ENCODE data around the gene P2RY2.

The P2RY2 gene

GRCh38 chr11:73218106-73218829, at the start of gene P2RY2:
Gene P2RY2, plus strand, starts transcription at chr11:73218281. Its CDS starts 15,879 bp downstream, at chr11:73234160.
- peak in 35 of 42 donors; percentile 12 to 65 (median 39) for DNase-seq
- intact Hi-C loops (cut with DNase I) = no loop called here

- intact Hi-C loops (cut with DNase I) = no loop called here
- no peak for DNase-seq
Measured at GRCh38 chr11:73168925-73169579, 49.0 kb upstream of the P2RY2 start.

DNA sequence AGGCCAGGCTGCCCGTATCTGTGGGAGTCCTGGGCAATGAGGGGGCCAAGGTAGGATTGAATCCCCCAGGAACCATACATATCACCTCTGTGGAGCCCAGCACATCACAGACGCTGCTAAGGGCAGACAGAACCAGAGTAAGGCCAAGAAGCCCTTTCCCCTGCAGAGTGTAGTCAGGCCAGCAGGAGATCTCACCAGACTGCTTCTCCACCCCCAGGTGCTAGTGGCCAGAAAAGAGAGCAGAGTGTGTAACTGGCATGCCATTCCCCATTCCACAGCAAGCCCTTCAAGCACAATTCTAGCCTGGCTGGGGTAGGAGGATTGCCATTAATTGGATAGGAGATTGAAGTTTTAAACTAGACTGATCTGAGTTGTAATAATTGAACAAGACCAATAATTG, 47.9 kb upstream of the P2RY2 start:
- intact Hi-C loops (cut with DNase I) = no loop called here

GRCh38 chr11:73171436-73172161, 46.5 kb upstream of the P2RY2 start:
- intact Hi-C loops (cut with DNase I) = no loop called here

More for the DNA sequence above, 47.9 kb upstream of the P2RY2 start:
- no peak for DNase-seq

DNA sequence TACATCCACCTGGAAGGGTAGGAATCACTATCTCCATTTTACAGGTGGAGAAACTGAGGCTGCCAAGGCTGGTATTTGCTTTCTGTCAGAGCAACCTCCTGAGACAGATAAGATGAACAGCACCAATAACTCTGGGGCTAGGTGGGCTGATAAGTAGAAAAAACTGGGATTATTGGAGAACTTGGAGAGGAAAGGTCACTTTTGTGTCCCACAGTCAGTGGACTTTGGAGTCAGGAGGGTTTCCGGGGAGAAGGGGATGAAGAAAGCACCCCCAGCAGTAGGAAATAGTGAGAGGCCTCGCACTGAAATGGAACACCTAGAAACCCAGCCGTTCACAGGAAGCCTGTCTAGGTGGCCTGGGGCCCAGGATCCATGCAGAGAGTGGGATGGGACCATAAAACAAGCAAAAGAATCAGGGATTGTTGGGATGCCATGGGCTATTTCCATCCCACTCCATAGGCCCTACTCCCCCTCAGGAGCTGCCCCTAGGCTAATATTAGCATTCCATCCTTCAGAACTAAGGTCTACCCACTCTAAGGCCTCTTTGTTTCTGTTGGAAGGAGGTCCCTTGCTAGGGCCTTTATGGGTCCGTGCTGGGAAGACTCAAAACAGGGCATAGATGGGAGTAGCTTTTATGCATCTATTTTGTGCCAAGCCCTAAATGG, 45.0 kb upstream of the P2RY2 start:
- intact Hi-C loops (cut with DNase I) = no loop called here
- no peak for DNase-seq

More at GRCh38 chr11:73171436-73172161, 46.5 kb upstream of the P2RY2 start:
- DNase-seq = no peak

GRCh38 chr11:73173755-73174494, 44.2 kb upstream of the P2RY2 start:
- DNase-seq = no peak
- intact Hi-C loops (cut with DNase I) = no loop called here

- intact Hi-C loops (cut with DNase I) = no loop called here
- no peak for DNase-seq
Measured at GRCh38 chr11:73174495-73174791, 43.6 kb upstream of the P2RY2 start.

- no peak for DNase-seq
Measured at GRCh38 chr11:73175551-73176144, 42.4 kb upstream of the P2RY2 start.

DNA sequence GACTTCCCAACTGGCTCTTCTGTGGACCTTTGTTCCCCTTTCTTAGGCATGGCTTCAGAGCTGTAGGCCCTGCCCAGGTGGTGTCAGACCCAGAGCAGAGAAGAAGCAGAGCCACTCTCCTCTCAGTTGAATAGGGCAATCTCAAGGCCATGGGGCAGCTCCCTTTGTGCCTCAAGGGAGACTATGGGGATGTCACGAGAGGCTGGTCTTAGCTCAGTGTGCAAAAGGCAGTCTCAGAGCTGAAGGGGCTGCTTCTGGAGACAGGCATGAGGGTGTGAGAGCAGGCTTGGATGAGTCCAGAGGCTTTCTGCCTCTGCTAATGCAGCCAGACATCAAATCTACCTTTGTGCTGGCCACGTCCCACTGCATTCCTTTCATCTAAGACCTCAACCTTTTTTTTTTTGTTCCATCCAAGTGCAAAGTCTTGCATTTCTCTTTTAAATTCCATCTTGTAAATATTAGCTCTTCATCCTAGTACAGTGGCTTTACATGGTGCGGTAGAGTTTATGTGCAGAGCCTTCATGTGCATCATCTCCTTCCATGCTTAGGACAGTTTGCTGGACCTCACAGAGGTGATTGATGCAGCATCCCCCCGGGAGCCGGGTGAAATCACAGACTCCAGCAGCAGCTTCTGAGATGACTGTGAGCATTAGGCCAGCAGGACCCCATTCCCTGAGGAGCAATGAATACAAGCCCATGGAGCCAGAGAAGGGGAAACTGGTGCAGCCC, 41.8 kb upstream of the P2RY2 start:
- DNase-seq = no peak
- intact Hi-C loops (cut with DNase I) = loop anchor here (5.0 kb wide), 2 partner anchors 34 to 344 kb away; partner anchors contain the start of gene FCHSD2

More at GRCh38 chr11:73175551-73176144, 42.4 kb upstream of the P2RY2 start:
- intact Hi-C loops (cut with DNase I) = loop anchor here (5.0 kb wide), 2 partner anchors 33 to 343 kb away; partner anchors contain the start of gene FCHSD2

GRCh38 chr11:73176874-73177155, 41.3 kb upstream of the P2RY2 start:
- intact Hi-C loops (cut with DNase I) = loop anchor here (5.0 kb wide), 2 partner anchors 35 to 345 kb away; partner anchors contain the start of gene FCHSD2

DNA sequence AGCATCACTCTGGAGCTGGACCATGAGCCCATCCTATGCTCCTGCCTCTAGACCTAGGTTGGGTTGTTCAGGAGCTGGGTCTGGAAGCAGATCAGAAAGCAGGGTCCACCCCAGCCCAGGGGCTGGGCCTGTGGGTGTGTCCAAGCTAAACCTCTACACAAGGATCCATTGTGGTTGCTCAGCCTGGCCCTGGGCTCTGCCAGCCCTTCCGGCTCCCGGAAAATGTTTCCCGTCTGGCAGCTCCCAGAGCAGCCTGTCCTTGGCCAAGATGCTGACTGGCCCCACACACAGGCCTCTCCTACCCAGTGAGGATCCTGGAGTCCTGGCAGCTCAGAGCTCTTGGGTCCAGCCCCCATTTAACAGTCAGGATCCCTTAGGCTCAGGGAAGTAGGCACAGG, 40.7 kb upstream of the P2RY2 start:
- DNase-seq = peak; percentile 27 to 82 (median 60)
- intact Hi-C loops (cut with DNase I) = loop anchor here (5.0 kb wide), 2 partner anchors 35 to 345 kb away; partner anchors contain the start of gene FCHSD2

More at GRCh38 chr11:73176874-73177155, 41.3 kb upstream of the P2RY2 start:
- no peak for DNase-seq

- intact Hi-C loops (cut with DNase I) = loop anchor here (5.0 kb wide), 2 partner anchors 36 to 346 kb away; partner anchors contain the start of gene FCHSD2
- DNase-seq = peak; percentile 78 to 94 (median 88)
Measured at GRCh38 chr11:73177778-73178539, 40.1 kb upstream of the P2RY2 start.

DNA sequence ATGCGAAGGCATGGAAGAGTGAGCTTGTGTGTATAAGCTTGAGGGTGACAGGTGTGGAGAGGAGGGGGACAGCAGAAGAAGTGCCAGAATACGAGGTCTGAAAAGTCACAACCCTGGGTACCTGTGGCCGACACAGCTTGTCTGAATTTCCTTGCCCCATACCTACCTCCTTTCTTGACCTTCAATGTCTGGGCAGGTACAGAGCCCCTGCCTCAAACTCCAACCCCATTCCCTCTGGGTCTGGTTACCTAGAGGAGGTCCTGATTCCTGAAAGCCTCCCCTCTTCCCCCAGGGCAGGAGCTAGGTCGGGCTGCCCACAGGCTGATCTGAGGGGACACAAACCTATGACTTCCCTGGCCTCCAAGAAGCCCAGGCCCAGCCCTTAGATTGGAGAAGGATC, 39.4 kb upstream of the P2RY2 start:
- DNase-seq = no peak
- intact Hi-C loops (cut with DNase I) = loop anchor here (5.0 kb wide), 2 partner anchors 36 to 346 kb away; partner anchors contain the start of gene FCHSD2

DNA sequence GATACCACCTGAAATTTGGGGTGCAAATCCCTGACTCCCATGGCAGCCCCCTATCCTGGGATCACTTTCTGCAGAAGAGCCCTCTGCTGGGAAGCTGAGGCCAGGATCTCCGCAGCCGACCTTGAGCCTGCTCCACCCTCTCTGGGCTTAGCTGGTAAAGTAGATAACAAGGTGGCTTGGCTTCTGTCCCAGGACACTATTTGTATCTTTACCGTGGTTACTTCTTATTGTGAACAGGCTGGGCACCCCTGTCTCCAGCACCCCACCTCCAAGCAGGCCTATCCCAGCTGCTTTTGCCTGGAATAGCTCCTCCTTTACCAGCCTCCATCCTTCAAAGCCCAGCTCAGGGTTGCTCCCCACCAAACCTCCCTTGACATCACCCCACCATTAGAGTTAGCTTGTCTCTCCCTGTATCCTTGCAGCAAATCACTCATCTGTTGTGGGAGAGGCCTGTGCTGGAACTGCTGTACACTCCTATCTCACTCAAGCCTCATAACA, 35.2 kb upstream of the P2RY2 start:
- intact Hi-C loops (cut with DNase I) = no loop called here
- no peak for DNase-seq

- intact Hi-C loops (cut with DNase I) = loop anchor here (5.0 kb wide), 1 partner anchor 57 kb away; no protein-coding TSS in a partner anchor
- DNase-seq = peak in 41 of 42 donors; percentile 38 to 84 (median 63)
Measured at GRCh38 chr11:73184953-73185671, 33.0 kb upstream of the P2RY2 start.

Measured in head of caudate nucleus (tissue), 42 donors.